ENCODE measurements around the gene PSMB8.
A peak's percentile ranks its signal among the peaks of the same experiment; 100 is the strongest.

The PSMB8 gene

DNA sequence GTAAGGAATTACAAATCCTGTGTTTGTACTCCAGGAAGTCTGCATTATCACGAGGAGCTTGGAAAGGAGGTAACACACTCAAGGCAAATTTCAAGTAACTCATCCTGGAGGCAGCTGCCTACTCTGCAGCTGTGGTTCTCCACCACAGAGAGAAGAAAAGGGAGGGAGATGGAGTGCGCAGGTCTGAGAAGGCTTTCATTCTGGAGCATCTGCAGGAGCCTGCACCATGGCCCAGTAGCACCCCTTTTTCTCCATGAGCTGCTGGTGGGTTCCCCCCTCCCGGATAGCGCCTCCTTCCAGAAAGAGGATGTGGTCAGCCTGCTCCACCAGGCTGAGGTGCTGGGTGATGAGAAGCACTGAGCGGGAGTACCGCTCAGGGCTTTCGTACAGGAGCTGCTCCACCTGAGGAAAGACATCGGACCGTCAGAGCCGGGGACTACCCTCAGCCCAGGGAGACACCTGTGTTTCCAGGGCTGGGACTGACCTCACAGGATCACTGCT is 1.6 kb upstream of the PSMB8 start:
- peak overlapping the region; percentile 91 for H3K27ac ChIP-seq (replicated peaks)
- TF ChIP-seq POLR2AphosphoS5 (IDR thresholded peaks at IDR 0.05; ENCODE audit: low read depth), result peak; percentile 24; the same call in 1 of the 2 replicates
- no peak for TF ChIP-seq REST (IDR thresholded peaks at IDR 0.05; ENCODE audit: insufficient replicate concordance, low read depth)
- TF ChIP-seq GABPA (IDR thresholded peaks at IDR 0.05; ENCODE audit: low read depth), result no peak
- peak; percentile 95 for TF ChIP-seq SPI1 (IDR thresholded peaks at IDR 0.05; ENCODE audit: borderline replicate concordance, low read depth)
- no peaks in the 10 kb centered on the region for H3K27me3 ChIP-seq (ENCODE audit: insufficient read depth, poor library complexity, severe bottlenecking)
- peak overlapping the region; percentile 71 for H3K4me3 ChIP-seq (replicated peaks; ENCODE audit: insufficient read depth, low read length)
- DNase-seq (ENCODE audit: low read depth in 1 of 2, low spot score in 1 of 2), result peak; percentile 68 to 90

GRCh38 chr6:32844839-32845383 is 1.1 kb upstream of the PSMB8 start:
- no peak for DNase-seq (ENCODE audit: low read depth in 1 of 2, low spot score in 1 of 2)
- Histone ChIP-seq H3K27ac (replicated peaks) (peak overlapping the region; percentile 91), H3K4me3 (replicated peaks; ENCODE audit: insufficient read depth, low read length) (peak overlapping the region; percentile 71), H3K27me3 (ENCODE audit: insufficient read depth, poor library complexity, severe bottlenecking) (no peaks in the 10 kb centered on the region)
- TF ChIP-seq SPI1 (IDR thresholded peaks at IDR 0.05; ENCODE audit: borderline replicate concordance, low read depth) (peak; percentile 52; the same call in 1 of the 2 replicates), REST (IDR thresholded peaks at IDR 0.05; ENCODE audit: insufficient replicate concordance, low read depth) (no peak), GABPA (IDR thresholded peaks at IDR 0.05; ENCODE audit: low read depth) (no peak), POLR2AphosphoS5 (IDR thresholded peaks at IDR 0.05; ENCODE audit: low read depth) (peak; percentile 63; the same call in 1 of the 2 replicates)
- TF ChIP-seq, protein P1, sequence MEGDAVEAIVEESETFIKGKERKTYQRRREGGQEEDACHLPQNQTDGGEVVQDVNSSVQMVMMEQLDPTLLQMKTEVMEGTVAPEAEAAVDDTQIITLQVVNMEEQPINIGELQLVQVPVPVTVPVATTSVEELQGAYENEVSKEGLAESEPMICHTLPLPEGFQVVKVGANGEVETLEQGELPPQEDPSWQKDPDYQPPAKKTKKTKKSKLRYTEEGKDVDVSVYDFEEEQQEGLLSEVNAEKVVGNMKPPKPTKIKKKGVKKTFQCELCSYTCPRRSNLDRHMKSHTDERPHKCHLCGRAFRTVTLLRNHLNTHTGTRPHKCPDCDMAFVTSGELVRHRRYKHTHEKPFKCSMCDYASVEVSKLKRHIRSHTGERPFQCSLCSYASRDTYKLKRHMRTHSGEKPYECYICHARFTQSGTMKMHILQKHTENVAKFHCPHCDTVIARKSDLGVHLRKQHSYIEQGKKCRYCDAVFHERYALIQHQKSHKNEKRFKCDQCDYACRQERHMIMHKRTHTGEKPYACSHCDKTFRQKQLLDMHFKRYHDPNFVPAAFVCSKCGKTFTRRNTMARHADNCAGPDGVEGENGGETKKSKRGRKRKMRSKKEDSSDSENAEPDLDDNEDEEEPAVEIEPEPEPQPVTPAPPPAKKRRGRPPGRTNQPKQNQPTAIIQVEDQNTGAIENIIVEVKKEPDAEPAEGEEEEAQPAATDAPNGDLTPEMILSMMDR (IDR thresholded peaks at IDR 0.05; ENCODE audit: insufficient read depth, low read length), result no peak

GRCh38 chr6:32843331-32843978 is 392 bp downstream of the PSMB8 start:
- DNase-seq (ENCODE audit: low read depth in 1 of 2, low spot score in 1 of 2), result peak; percentile 22 to 47
- Histone ChIP-seq H3K27me3 (ENCODE audit: insufficient read depth, poor library complexity, severe bottlenecking) (no peaks in the 10 kb centered on the region), H3K4me3 (replicated peaks; ENCODE audit: insufficient read depth, low read length) (peak overlapping the region; percentile 71), H3K27ac (replicated peaks) (peak overlapping the region; percentile 91)
- TF ChIP-seq SPI1 (IDR thresholded peaks at IDR 0.05; ENCODE audit: borderline replicate concordance, low read depth), result peak; percentile 75
- no peak for TF ChIP-seq GABPA (IDR thresholded peaks at IDR 0.05; ENCODE audit: low read depth)

DNA sequence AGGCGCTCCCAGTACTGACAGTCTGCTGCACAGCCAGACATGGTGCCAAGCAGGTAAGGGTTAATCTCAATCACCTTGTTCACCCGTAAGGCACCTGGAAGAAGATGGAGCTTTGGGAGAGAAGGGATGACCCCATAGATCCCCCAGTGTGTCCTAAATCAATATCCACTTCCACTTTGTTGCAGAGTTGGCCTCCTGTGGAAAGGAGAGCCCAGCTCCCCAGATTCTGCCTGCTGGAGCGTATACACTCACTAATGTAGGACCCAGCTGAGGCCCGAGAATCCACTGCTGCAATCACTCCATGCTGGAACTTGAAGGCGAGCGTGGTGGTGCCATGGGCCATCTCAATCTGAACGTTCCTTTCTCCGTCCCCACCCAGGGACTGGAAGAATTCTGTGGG is 1.2 kb downstream of the PSMB8 start:
- TF ChIP-seq, protein P1 (IDR thresholded peaks at IDR 0.05; ENCODE audit: insufficient read depth, low read length), result no peak
- TF ChIP-seq SPI1 (IDR thresholded peaks at IDR 0.05; ENCODE audit: borderline replicate concordance, low read depth), result no peak
- no peak for TF ChIP-seq POLR2AphosphoS5 (IDR thresholded peaks at IDR 0.05; ENCODE audit: low read depth)
- no peak for TF ChIP-seq GABPA (IDR thresholded peaks at IDR 0.05; ENCODE audit: low read depth)
- TF ChIP-seq REST (IDR thresholded peaks at IDR 0.05; ENCODE audit: insufficient replicate concordance, low read depth), result no peak
- Histone ChIP-seq H3K27me3 (ENCODE audit: insufficient read depth, poor library complexity, severe bottlenecking) (no peaks in the 10 kb centered on the region), H3K27ac (replicated peaks) (peak overlapping the region; percentile 91), H3K4me3 (replicated peaks; ENCODE audit: insufficient read depth, low read length) (no peak overlapping the region)
- DNase-seq (ENCODE audit: low read depth in 1 of 2, low spot score in 1 of 2), result no peak

Measured in HL-60 (cell line).